ENCODE results near the gene SMAD4.
"Not testable (repeated sequence)": the region's sequence is repeated elsewhere in the genome, so short reads cannot be mapped to it uniquely, and the experiment has no call there.

Gene SMAD4

DNA sequence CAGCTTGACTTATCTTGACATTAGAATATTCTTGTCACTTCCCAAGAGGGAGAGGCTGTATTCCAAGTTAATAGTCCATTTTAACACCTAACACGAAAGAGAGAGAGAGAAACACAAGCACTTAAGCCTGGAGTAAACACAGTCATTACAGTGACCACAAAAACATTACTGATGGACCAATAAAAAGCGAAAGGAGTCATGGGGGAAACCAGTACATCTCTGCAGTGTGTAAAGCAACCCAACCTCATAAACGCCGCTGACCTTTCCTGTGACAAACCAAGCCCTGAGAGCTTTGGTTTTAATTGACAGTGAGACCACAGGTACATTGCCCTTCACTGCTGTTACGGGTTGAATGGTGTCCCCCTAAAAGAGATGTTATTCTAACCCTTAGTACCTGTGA, 78.3 kb downstream of the SMAD4 start:
- Histone ChIP-seq H3K4me1 (ENCODE audit: control insufficient read depth, insufficient read depth, low read length, unreplicated experiment) (no peaks in the 10 kb centered on the region), H3K27me3 (ENCODE audit: insufficient read depth, low read length) (no peaks in the 10 kb centered on the region), H2AFZ (ENCODE audit: low read length, unreplicated experiment) (no peak overlapping the region), H3K36me3 (ENCODE audit: insufficient read depth, low read length) (no peaks in the 10 kb centered on the region), H3K27ac (ENCODE audit: low read depth, low read length) (no peak overlapping the region), H3K4me3 (ENCODE audit: low read depth, low read length) (no peak overlapping the region), H3K79me2 (ENCODE audit: control insufficient read depth, insufficient read depth, low read length, unreplicated experiment) (no peaks in the 10 kb centered on the region)

DNA sequence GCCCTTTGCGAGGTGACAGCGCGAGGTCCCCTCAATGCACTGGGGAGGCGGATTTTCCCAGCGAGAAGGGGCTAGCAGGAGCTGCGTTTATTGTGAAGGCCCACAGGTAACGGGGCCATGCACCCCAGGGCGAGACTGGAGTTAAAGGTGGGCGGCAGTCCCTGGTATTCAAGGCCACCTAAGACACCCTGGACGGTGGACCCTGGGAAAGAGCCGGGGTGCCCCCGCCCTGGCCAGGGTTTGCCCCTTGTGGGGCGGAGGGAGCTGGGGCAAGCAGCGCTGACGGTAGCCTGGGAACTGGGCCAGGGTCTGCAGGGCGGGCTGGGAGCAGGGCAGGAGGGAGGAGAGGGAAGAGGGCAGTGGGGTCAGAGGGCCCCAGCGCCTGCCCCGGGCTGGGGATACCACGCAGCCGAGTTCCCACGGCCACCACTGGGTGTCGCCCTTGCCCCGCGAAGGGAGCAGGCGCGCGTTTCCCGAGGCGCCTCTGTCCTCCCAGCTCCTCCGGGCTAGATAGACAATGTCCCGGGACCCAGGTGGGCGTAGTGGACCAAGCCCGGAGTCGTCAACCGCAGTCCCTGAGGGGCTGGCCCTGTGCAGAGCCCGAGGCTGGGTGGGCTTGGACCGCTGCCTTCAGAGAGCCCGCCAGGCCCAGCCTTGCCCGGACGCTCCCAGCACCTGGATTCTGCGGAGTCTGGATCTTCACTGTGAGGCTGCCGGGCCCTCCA, 80.2 kb downstream of the SMAD4 start:
- no peaks in the 10 kb centered on the region for H3K27me3 ChIP-seq (ENCODE audit: insufficient read depth, low read length)
- H3K4me3 ChIP-seq (ENCODE audit: low read depth, low read length) = no peak overlapping the region
- H3K27ac ChIP-seq (ENCODE audit: low read depth, low read length) = no peak overlapping the region
- no peak overlapping the region for H2AFZ ChIP-seq (ENCODE audit: low read length, unreplicated experiment)
- no peaks in the 10 kb centered on the region for H3K36me3 ChIP-seq (ENCODE audit: insufficient read depth, low read length)
- no peaks in the 10 kb centered on the region for H3K4me1 ChIP-seq (ENCODE audit: control insufficient read depth, insufficient read depth, low read length, unreplicated experiment)
- no peaks in the 10 kb centered on the region for H3K79me2 ChIP-seq (ENCODE audit: control insufficient read depth, insufficient read depth, low read length, unreplicated experiment)

DNA sequence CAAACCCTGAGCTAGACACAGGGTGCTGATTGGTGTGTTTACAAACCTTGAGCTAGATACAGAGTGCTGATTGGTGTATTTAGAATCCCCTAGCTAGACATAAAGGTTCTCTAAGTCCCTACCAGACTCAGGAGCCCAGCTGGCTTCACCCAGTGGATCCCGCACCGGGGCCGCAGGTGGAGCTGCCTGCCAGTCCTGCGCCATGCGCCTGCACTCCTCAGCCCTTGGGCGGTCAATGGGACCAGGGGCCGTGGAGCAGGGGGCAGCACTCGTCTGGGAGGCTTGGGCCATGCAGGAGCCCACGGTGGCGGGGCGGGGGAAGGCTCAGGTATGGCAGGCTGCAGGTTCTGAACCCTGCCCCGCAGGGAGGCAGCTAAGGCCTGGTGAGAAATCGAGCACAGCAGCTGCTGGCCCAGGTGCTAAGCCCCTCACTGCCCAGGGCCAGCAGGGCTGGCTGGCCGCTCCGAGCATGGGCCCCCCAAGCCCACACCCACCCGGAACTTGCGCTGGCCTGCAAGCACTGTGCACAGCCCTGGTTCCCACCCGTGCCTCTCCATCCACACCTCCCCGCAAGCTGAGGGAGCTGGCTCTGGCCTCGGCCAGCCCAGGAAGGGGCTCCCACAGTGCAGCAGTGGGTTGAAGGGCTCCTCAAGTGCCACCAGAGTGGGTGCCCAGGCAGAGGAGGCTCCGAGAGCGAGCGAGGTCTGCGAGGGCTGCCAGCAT, 81.8 kb downstream of the SMAD4 start:
- H3K4me1 ChIP-seq (ENCODE audit: control insufficient read depth, insufficient read depth, low read length, unreplicated experiment); H2AFZ ChIP-seq (ENCODE audit: low read length, unreplicated experiment); H3K4me3 ChIP-seq (ENCODE audit: low read depth, low read length); H3K36me3 ChIP-seq (ENCODE audit: insufficient read depth, low read length); H3K27ac ChIP-seq (ENCODE audit: low read depth, low read length); H3K27me3 ChIP-seq (ENCODE audit: insufficient read depth, low read length); H3K79me2 ChIP-seq (ENCODE audit: control insufficient read depth, insufficient read depth, low read length, unreplicated experiment): not testable (repeated sequence)

DNA sequence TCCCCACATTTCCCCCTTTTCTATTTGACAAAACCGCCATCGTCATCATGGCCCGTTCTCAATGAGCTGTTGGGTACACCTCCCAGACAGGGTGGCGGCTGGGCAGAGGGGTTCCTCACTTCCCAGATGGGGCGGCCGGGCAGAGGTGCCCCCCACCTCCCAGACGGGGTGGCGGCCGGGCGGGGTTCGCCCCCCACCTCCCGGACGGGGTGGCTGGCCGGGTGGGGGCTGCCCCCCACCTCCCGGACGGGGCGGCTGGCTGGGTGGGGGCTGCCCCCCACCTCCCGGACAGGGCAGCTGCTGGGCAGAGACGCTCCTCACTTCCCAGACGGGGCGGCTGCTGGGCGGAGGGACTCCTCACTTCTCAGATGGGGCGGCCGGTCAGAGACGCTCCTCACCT, 87.0 kb downstream of the SMAD4 start:
- not testable (repeated sequence) for H3K4me1 ChIP-seq (ENCODE audit: control insufficient read depth, insufficient read depth, low read length, unreplicated experiment); H2AFZ ChIP-seq (ENCODE audit: low read length, unreplicated experiment); H3K27ac ChIP-seq (ENCODE audit: low read depth, low read length); H3K79me2 ChIP-seq (ENCODE audit: control insufficient read depth, insufficient read depth, low read length, unreplicated experiment); H3K36me3 ChIP-seq (ENCODE audit: insufficient read depth, low read length); H3K27me3 ChIP-seq (ENCODE audit: insufficient read depth, low read length); H3K4me3 ChIP-seq (ENCODE audit: low read depth, low read length)

DNA sequence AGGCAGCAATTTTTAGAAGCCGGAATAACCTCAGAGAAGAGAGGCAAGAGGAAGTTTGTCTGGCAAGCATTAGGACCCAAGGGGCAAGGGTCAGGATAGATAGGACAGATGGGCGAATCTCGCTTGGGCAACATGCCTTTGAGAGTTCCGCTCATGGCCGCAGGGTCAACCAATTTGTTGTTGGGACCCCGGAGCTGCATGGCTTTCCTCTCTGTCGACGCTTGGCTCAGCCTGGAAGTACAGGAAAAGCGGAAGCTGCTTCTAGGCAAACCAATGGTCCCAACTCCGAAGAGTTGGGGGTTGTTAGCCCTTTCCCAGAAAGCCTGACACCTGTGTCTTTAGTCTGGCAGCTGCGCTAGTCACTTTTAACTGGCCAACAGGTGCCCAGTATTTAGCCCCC, 89.5 kb downstream of the SMAD4 start:
- H3K27me3 ChIP-seq (ENCODE audit: insufficient read depth, low read length); H3K79me2 ChIP-seq (ENCODE audit: control insufficient read depth, insufficient read depth, low read length, unreplicated experiment); H2AFZ ChIP-seq (ENCODE audit: low read length, unreplicated experiment); H3K4me3 ChIP-seq (ENCODE audit: low read depth, low read length); H3K27ac ChIP-seq (ENCODE audit: low read depth, low read length); H3K36me3 ChIP-seq (ENCODE audit: insufficient read depth, low read length); H3K4me1 ChIP-seq (ENCODE audit: control insufficient read depth, insufficient read depth, low read length, unreplicated experiment): not testable (repeated sequence)

DNA sequence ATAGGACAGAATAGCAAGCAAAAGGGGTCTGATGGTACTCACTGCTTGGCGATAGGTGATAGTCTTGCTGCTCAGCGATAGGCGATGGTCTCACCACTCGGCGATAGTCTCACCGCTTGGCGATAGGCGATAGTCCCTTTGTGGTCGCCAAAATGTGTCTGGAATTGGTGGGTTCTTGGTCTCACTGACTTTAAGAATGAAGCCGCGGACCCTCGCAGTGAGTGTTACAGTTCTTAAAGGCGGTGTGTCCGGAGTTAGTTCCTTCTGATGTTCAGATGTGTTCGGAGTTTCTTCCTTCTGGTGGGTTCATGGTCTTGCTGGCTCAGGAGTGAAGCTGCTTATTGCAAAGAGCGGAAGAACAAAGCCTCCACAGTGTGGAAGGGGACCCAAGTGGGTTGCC, 90.0 kb downstream of the SMAD4 start:
- not testable (repeated sequence) for H3K27ac ChIP-seq (ENCODE audit: low read depth, low read length); H3K79me2 ChIP-seq (ENCODE audit: control insufficient read depth, insufficient read depth, low read length, unreplicated experiment); H3K4me1 ChIP-seq (ENCODE audit: control insufficient read depth, insufficient read depth, low read length, unreplicated experiment); H3K36me3 ChIP-seq (ENCODE audit: insufficient read depth, low read length); H3K4me3 ChIP-seq (ENCODE audit: low read depth, low read length); H3K27me3 ChIP-seq (ENCODE audit: insufficient read depth, low read length); H2AFZ ChIP-seq (ENCODE audit: low read length, unreplicated experiment)

DNA sequence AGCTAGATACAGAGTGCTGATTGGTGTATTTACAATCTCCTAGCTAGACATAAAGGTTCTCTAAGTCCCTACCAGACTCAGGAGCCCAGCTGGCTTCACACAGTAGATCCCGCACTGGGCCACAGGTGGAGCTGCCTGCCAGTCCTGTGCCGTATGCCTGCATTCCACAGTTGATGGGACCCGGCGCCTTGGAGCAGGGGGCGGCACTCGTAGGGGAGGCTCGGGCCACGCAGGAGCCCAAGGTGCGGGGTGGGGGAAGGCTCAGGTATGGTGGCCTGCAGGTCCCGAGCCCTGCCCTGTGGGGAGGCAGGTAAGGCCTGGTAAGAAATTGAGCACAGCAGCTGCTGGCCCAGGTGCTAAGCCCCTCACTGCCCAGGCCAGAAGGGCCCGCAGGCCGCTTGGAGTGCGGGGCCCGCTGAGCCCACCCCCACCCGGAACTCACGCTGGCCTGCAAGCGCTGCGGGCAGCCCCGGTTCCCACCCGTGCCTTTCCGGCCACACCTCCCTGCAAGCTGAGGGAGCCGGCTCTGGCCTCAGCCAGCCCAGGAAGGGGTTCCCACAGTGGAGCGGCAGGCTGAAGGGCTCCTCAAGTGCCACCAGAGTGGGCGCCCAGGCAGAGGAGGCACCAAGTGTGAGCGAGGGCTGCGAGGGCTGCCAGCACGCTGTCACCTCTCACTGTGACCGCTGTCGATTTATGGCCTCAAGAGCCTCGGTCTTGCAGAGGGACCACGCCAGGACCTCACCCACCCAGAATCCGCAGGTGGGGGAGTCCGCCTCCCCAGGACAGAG, 91.0 kb downstream of the SMAD4 start:
- Histone ChIP-seq H3K27ac (ENCODE audit: low read depth, low read length) (no peak overlapping the region), H3K36me3 (ENCODE audit: insufficient read depth, low read length) (no peaks in the 10 kb centered on the region), H2AFZ (ENCODE audit: low read length, unreplicated experiment) (no peak overlapping the region), H3K79me2 (ENCODE audit: control insufficient read depth, insufficient read depth, low read length, unreplicated experiment) (no peaks in the 10 kb centered on the region), H3K27me3 (ENCODE audit: insufficient read depth, low read length) (no peaks in the 10 kb centered on the region), H3K4me3 (ENCODE audit: low read depth, low read length) (no peak overlapping the region), H3K4me1 (ENCODE audit: control insufficient read depth, insufficient read depth, low read length, unreplicated experiment) (no peaks in the 10 kb centered on the region)

DNA sequence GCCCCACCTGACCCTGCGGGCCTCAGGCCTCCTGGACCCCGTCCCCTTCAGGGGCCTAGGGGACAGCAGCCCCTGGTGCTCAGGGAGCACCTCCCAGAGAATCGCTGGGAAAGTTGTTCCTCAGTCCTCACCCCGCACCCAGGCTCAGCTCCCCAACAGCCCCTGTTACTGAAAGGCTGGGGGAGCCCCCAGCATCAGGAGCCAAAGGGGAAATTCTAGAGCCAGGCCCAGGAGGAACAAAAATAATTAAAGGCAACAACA, 91.5 kb downstream of the SMAD4 start:
- no peaks in the 10 kb centered on the region for H3K4me1 ChIP-seq (ENCODE audit: control insufficient read depth, insufficient read depth, low read length, unreplicated experiment)
- H3K4me3 ChIP-seq (ENCODE audit: low read depth, low read length) = no peak overlapping the region
- H3K36me3 ChIP-seq (ENCODE audit: insufficient read depth, low read length) = no peaks in the 10 kb centered on the region
- no peak overlapping the region for H3K27ac ChIP-seq (ENCODE audit: low read depth, low read length)
- no peaks in the 10 kb centered on the region for H3K79me2 ChIP-seq (ENCODE audit: control insufficient read depth, insufficient read depth, low read length, unreplicated experiment)
- H2AFZ ChIP-seq (ENCODE audit: low read length, unreplicated experiment) = no peak overlapping the region
- no peaks in the 10 kb centered on the region for H3K27me3 ChIP-seq (ENCODE audit: insufficient read depth, low read length)

DNA sequence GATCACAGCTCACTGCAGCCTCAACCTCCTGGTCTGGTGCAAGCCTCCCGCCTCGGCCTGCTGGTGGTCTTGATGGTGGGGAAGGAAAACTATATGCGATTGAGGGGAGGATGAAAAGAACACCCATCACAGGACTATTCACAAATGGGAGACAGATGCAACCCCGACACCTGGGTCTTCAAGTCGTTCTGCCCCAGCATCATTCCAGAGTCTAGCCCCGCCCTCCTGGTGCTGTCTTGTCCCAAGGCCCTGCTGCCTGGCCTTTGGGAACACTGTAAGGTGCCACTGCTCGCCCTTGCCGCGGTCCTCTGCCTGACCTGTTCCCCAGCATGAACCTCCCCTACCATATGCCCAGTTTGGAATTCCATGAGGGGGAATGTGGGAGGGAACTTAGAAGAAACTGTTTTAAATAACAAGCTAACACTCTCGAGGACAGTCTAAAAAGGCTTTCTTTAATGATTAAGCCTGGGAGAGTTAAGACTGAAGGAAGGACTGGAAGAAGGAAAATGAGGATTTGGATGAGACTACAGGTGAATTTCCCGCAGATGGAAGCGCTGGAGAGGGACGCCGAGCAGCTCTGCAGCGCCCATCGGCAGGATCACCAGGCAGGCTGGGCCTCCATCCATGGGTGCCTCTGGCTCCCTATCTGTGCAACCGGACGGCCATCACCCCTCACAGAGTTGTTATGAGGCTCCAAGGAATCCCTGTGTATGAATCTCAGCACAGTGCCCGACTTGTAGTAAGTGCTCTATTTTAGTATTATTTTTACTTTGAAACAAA, 92.4 kb downstream of the SMAD4 start:
- no peaks in the 10 kb centered on the region for H3K36me3 ChIP-seq (ENCODE audit: insufficient read depth, low read length)
- no peak overlapping the region for H3K27ac ChIP-seq (ENCODE audit: low read depth, low read length)
- no peaks in the 10 kb centered on the region for H3K79me2 ChIP-seq (ENCODE audit: control insufficient read depth, insufficient read depth, low read length, unreplicated experiment)
- no peaks in the 10 kb centered on the region for H3K27me3 ChIP-seq (ENCODE audit: insufficient read depth, low read length)
- no peaks in the 10 kb centered on the region for H3K4me1 ChIP-seq (ENCODE audit: control insufficient read depth, insufficient read depth, low read length, unreplicated experiment)
- no peak overlapping the region for H2AFZ ChIP-seq (ENCODE audit: low read length, unreplicated experiment)
- H3K4me3 ChIP-seq (ENCODE audit: low read depth, low read length) = no peak overlapping the region

DNA sequence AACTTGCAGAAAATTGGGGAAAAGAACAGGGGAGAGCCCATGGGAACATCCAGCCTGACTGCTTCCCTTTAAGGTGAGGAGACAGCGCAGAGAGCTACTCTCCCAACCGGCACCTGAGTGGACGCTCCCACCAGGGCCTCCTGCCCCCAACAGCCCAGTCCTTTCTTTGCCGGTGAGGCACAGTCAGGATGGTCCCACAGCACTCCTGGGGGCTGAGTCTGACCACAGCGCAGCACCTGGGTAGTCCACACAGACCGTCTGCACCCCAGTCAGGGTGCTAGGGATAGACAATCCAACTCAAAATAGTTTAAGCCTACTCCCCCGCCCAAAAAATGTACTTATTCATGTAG, 93.0 kb downstream of the SMAD4 start:
- Histone ChIP-seq H3K27me3 (ENCODE audit: insufficient read depth, low read length) (no peaks in the 10 kb centered on the region), H3K4me3 (ENCODE audit: low read depth, low read length) (no peak overlapping the region), H2AFZ (ENCODE audit: low read length, unreplicated experiment) (no peak overlapping the region), H3K4me1 (ENCODE audit: control insufficient read depth, insufficient read depth, low read length, unreplicated experiment) (no peaks in the 10 kb centered on the region), H3K79me2 (ENCODE audit: control insufficient read depth, insufficient read depth, low read length, unreplicated experiment) (no peaks in the 10 kb centered on the region), H3K27ac (ENCODE audit: low read depth, low read length) (no peak overlapping the region), H3K36me3 (ENCODE audit: insufficient read depth, low read length) (no peaks in the 10 kb centered on the region)

Measured in ACC112 (cell line).